Trophoblast cell (in vitro differentiated cells and primary cell): Measurements from ENCODE around the gene MELTF.

Experiments used
- DNase-seq, 2 donors: peaks; one replicate each; pipeline ENCODE4 v3.0.0-alpha.2; 2016
- H2AFZ ChIP-seq: 2 replicates; pipeline ENCODE4 v1.6.1; 2013; ENCODE audit warnings: low read length, moderate library complexity, mild to moderate bottlenecking; ENCODE audit not compliant: insufficient read depth, poor library complexity
- H2AK5ac ChIP-seq: 2 replicates; pipeline ENCODE4 v1.6.1; 2013; ENCODE audit warnings: mild to moderate bottlenecking, low read length
- H2BK120ac ChIP-seq: 2 replicates; pipeline ENCODE4 v1.6.1; 2013; ENCODE audit warnings: low read length, mild to moderate bottlenecking, moderate library complexity; ENCODE audit not compliant: insufficient read depth, poor library complexity
- H2BK12ac ChIP-seq: 2 replicates; pipeline ENCODE4 v1.6.1; 2013; ENCODE audit warnings: mild to moderate bottlenecking, low read length, moderate library complexity
- H2BK5ac ChIP-seq: 2 replicates; pipeline ENCODE4 v1.6.1; 2013; ENCODE audit warnings: low read length, low read depth, moderate library complexity, mild to moderate bottlenecking; ENCODE audit not compliant: poor library complexity
- H3K14ac ChIP-seq: 2 replicates; pipeline ENCODE4 v1.6.1; 2013; ENCODE audit warnings: mild to moderate bottlenecking, low read length
- H3K18ac ChIP-seq: 2 replicates; pipeline ENCODE4 v1.6.1; 2013; ENCODE audit warnings: mild to moderate bottlenecking, low read length
- H3K23ac ChIP-seq: 2 replicates; pipeline ENCODE4 v1.6.1; 2013; ENCODE audit warnings: low read length
- H3K27ac ChIP-seq: 2 replicates; pipeline ENCODE4 v1.5.1; 2013; ENCODE audit warnings: low read depth, mild to moderate bottlenecking, inconsistent platforms, low read length, moderate library complexity
- H3K27me3 ChIP-seq: 2 replicates; pipeline ENCODE4 v1.6.1; 2013; ENCODE audit warnings: inconsistent platforms, mild to moderate bottlenecking, low read length, moderate library complexity; ENCODE audit not compliant: insufficient read depth
- H3K36me3 ChIP-seq, 2 experiments: 1 replicate in 1 of 2; 2 replicates in 1 of 2; pipeline ENCODE4 v1.6.1; 2013; ENCODE audit warnings: low read length in 2 of 2, mild to moderate bottlenecking in 2 of 2, moderate library complexity in 1 of 2; ENCODE audit not compliant: insufficient read depth in 2 of 2, control insufficient read depth in 1 of 2
- H3K4ac ChIP-seq: 2 replicates; pipeline ENCODE4 v1.6.1; 2013; ENCODE audit warnings: low read depth, mild to moderate bottlenecking, low read length, moderate library complexity
- H3K4me1 ChIP-seq, 2 experiments: 1 replicate in 1 of 2; 2 replicates in 1 of 2; pipeline ENCODE4 v1.6.1; 2013; ENCODE audit warnings: low read length in 2 of 2, mild to moderate bottlenecking in 2 of 2, moderate library complexity in 1 of 2; ENCODE audit not compliant: insufficient read depth in 2 of 2, control insufficient read depth in 1 of 2
- H3K4me2 ChIP-seq: 2 replicates; pipeline ENCODE4 v1.6.1; 2013; ENCODE audit warnings: inconsistent platforms, mild to moderate bottlenecking, low read length, moderate library complexity
- H3K4me3 ChIP-seq: 2 replicates; pipeline ENCODE4 v1.5.1; 2013; ENCODE audit warnings: mild to moderate bottlenecking, low read depth, low read length, inconsistent platforms
- H3K79me1 ChIP-seq: one replicate; pipeline ENCODE4 v1.6.1; 2013; ENCODE audit warnings: low read length
- H3K79me2 ChIP-seq: 2 replicates; pipeline ENCODE4 v1.6.1; 2013; ENCODE audit warnings: low read length, mild to moderate bottlenecking; ENCODE audit not compliant: control insufficient read depth, insufficient read depth, poor library complexity
- H3K9ac ChIP-seq: 2 replicates; pipeline ENCODE4 v1.6.1; 2013; ENCODE audit warnings: mild to moderate bottlenecking, low read length
- H3K9me3 ChIP-seq: 2 replicates; pipeline ENCODE4 v1.6.1; 2013; ENCODE audit warnings: low read depth, mild to moderate bottlenecking, control low read depth, inconsistent platforms, low read length; ENCODE audit not compliant: insufficient read depth
- H4K12ac ChIP-seq: 2 replicates; pipeline ENCODE4 v1.6.1; 2013; ENCODE audit warnings: low read depth, mild to moderate bottlenecking, low read length, moderate library complexity
- H4K8ac ChIP-seq: 2 replicates; pipeline ENCODE4 v1.6.1; 2013; ENCODE audit warnings: low read depth, mild to moderate bottlenecking, low read length, moderate library complexity
- H4K91ac ChIP-seq: one replicate; pipeline ENCODE4 v1.6.1; 2013; ENCODE audit warnings: low read depth, mild to moderate bottlenecking, low read length, moderate library complexity
- WGBS: extraction: QIAGEN DNeasy Blood & Tissue Kit; methylation state at CpG from one replicate; pipeline ENCODE4 v1.1.7; 2013; ENCODE audit warnings: missing lambda C conversion rate; ENCODE audit not compliant: insufficient read length, insufficient coverage; ENCODE audit errors: extremely low coverage; 5-methylcytosine and 5-hydroxymethylcytosine counted together

MELTF gene

GRCh38 chr3:196994056-196994455, 35.6 kb downstream of the MELTF start:
- Histone ChIP-seq H3K36me3 (no peaks in the 10 kb centered on the region), H2BK120ac (no peak overlapping the region)
- WGBS: no CpG with 5 or more reads among the region's 16 CpGs

GRCh38 chr3:196992461-196993065, 37.1 kb downstream of the MELTF start:
- Histone ChIP-seq H3K18ac (no peak overlapping the region), H2BK120ac (no peak overlapping the region)

More at GRCh38 chr3:196994056-196994455, 35.6 kb downstream of the MELTF start:
- H3K23ac ChIP-seq: no peak overlapping the region
- H3K9ac ChIP-seq: no peak overlapping the region
- no peak overlapping the region for H3K27ac ChIP-seq
- no peak overlapping the region for H2BK5ac ChIP-seq
- H3K4me2 ChIP-seq: no peak overlapping the region
- no peak overlapping the region for H4K12ac ChIP-seq
- no peaks in the 10 kb centered on the region for H3K79me1 ChIP-seq
- no peak overlapping the region for H3K14ac ChIP-seq
- no peak for DNase-seq
- peaks cover 7% of the 10 kb centered on the region for H3K9me3 ChIP-seq
- H3K4me3 ChIP-seq: no peak overlapping the region
- no peaks in the 10 kb centered on the region for H3K27me3 ChIP-seq
- H3K79me2 ChIP-seq: no peaks in the 10 kb centered on the region
- no peak overlapping the region for H2AK5ac ChIP-seq
- no peak overlapping the region for H3K4ac ChIP-seq
- no peak overlapping the region for H2BK12ac ChIP-seq
- H3K18ac ChIP-seq: no peak overlapping the region
- no peaks in the 10 kb centered on the region for H3K4me1 ChIP-seq
- no peak overlapping the region for H4K8ac ChIP-seq
- H4K91ac ChIP-seq: no peak overlapping the region
- H2AFZ ChIP-seq: no peak overlapping the region

GRCh38 chr3:196991581-196992460, 37.8 kb downstream of the MELTF start:
- no peak overlapping the region for H3K27ac ChIP-seq
- no peak overlapping the region for H2AFZ ChIP-seq
- no CpG with 5 or more reads among the region's 28 CpGs for WGBS
- no peak overlapping the region for H3K18ac ChIP-seq
- H3K14ac ChIP-seq: no peak overlapping the region
- no peak overlapping the region for H2AK5ac ChIP-seq
- no peaks in the 10 kb centered on the region for H3K27me3 ChIP-seq
- no peak overlapping the region for H3K4ac ChIP-seq
- no peak overlapping the region for H4K8ac ChIP-seq
- H3K79me2 ChIP-seq: no peaks in the 10 kb centered on the region
- H3K9me3 ChIP-seq: peaks cover 5% of the 10 kb centered on the region
- no peak overlapping the region for H2BK5ac ChIP-seq
- H3K4me3 ChIP-seq: no peak overlapping the region
- no peaks in the 10 kb centered on the region for H3K36me3 ChIP-seq
- no peak overlapping the region for H4K12ac ChIP-seq
- no peak overlapping the region for H2BK120ac ChIP-seq
- H4K91ac ChIP-seq: no peak overlapping the region
- H3K4me2 ChIP-seq: no peak overlapping the region
- H3K9ac ChIP-seq: no peak overlapping the region
- DNase-seq: no peak
- H3K79me1 ChIP-seq: no peaks in the 10 kb centered on the region
- H3K4me1 ChIP-seq: no peaks in the 10 kb centered on the region
- no peak overlapping the region for H2BK12ac ChIP-seq
- H3K23ac ChIP-seq: no peak overlapping the region

More at GRCh38 chr3:196992461-196993065, 37.1 kb downstream of the MELTF start:
- Histone ChIP-seq H2BK5ac (no peak overlapping the region), H3K4me3 (no peak overlapping the region), H3K14ac (no peak overlapping the region), H4K8ac (no peak overlapping the region), H3K23ac (no peak overlapping the region), H2BK12ac (no peak overlapping the region), H3K36me3 (no peaks in the 10 kb centered on the region), H4K91ac (no peak overlapping the region), H3K27ac (no peak overlapping the region), H3K27me3 (no peaks in the 10 kb centered on the region), H3K9me3 (peaks cover 7% of the 10 kb centered on the region), H3K79me2 (no peaks in the 10 kb centered on the region), H3K4ac (no peak overlapping the region), H3K79me1 (no peaks in the 10 kb centered on the region), H2AK5ac (no peak overlapping the region), H2AFZ (no peak overlapping the region), H3K4me1 (no peaks in the 10 kb centered on the region), H3K9ac (no peak overlapping the region), H3K4me2 (no peak overlapping the region), H4K12ac (no peak overlapping the region)
- DNase-seq: no peak
- no CpG with 5 or more reads among the region's 17 CpGs for WGBS

GRCh38 chr3:196990601-196991007, 39.0 kb downstream of the MELTF start:
- no peaks in the 10 kb centered on the region for H3K79me1 ChIP-seq
- H2BK5ac ChIP-seq: no peak overlapping the region
- no peak overlapping the region for H2AK5ac ChIP-seq
- no peaks in the 10 kb centered on the region for H3K27me3 ChIP-seq
- H3K4me3 ChIP-seq: no peak overlapping the region
- peaks cover 5% of the 10 kb centered on the region for H3K9me3 ChIP-seq
- no peak overlapping the region for H3K9ac ChIP-seq
- no peak overlapping the region for H3K23ac ChIP-seq
- no peak overlapping the region for H3K18ac ChIP-seq
- no peak overlapping the region for H4K8ac ChIP-seq
- H3K4ac ChIP-seq: no peak overlapping the region
- no peak overlapping the region for H3K4me2 ChIP-seq
- no CpG with 5 or more reads among the region's 10 CpGs for WGBS
- no peaks in the 10 kb centered on the region for H3K79me2 ChIP-seq
- no peak for DNase-seq
- H3K14ac ChIP-seq: no peak overlapping the region
- H2BK12ac ChIP-seq: no peak overlapping the region
- no peak overlapping the region for H4K91ac ChIP-seq
- H2BK120ac ChIP-seq: no peak overlapping the region
- no peak overlapping the region for H4K12ac ChIP-seq
- H2AFZ ChIP-seq: no peak overlapping the region
- H3K36me3 ChIP-seq: no peaks in the 10 kb centered on the region
- no peaks in the 10 kb centered on the region for H3K4me1 ChIP-seq
- no peak overlapping the region for H3K27ac ChIP-seq
